Peyer's patch (tissue), 4 donors: ENCODE measurements around the gene KDSR.

Source experiments
- CTCF ChIP-seq, 6 experiments: fragments of 450-650 bp in 4 of 6; fragments of 200-600 bp in 2 of 6; sonication (generic) in 1 of 6; IDR thresholded peaks; one replicate each; pipeline ENCODE4 v1.5.1; 2017 to 2019; ENCODE audit warnings: antibody characterized with exemption in 6 of 6, mild to moderate bottlenecking in 3 of 6, moderate library complexity in 1 of 6
- POLR2A ChIP-seq, 2 donors: fragments of 450-650 bp; IDR thresholded peaks; one replicate each; pipeline ENCODE4 v1.5.1; 2017; ENCODE audit warnings: antibody characterized with exemption in 2 of 2, mild to moderate bottlenecking in 2 of 2, moderate library complexity in 2 of 2

- TF ChIP-seq CTCF (IDR thresholded peaks at IDR 0.05) (peak; percentile 73 to 96 (median 86)), POLR2A (IDR thresholded peaks at IDR 0.05) (peak in 1 of 2 donors; percentile 19)
These were observed 48.8 kb downstream of the KDSR start for GRCh38 chr18:63317982-63318888.
